Smooth muscle cell (in vitro differentiated cells): ENCODE measurements around the gene DENND2A. TPM values are rescaled to one million over a fixed set of nuclear protein-coding genes. Genes with fewer than 3 reads are reported as not detected.

Experiments used
- DNase-seq: peaks from one replicate; lab custom pipeline; 2025; ENCODE audit not compliant: unreplicated experiment; lab: John Stamatoyannopoulos, UW
- H2AFZ ChIP-seq: fragments of 200-600 bp; sonication (generic); 2 replicates; pipeline ENCODE4 v1.6.0; 2016; ENCODE audit warnings: antibody characterized with exemption, low read depth, mild to moderate bottlenecking
- H3F3A ChIP-seq: fragments of 200-600 bp; sonication (generic); 2 replicates; pipeline ENCODE4 v1.6.0; 2017; ENCODE audit warnings: antibody characterized with exemption, low read depth
- H3K27ac ChIP-seq: fragments of 200-600 bp; sonication (generic); 2 replicates; pipeline ENCODE4 v1.5.1; 2016; ENCODE audit warnings: low read depth, mild to moderate bottlenecking
- H3K27me3 ChIP-seq: fragments of 200-600 bp; sonication (generic); 2 replicates; pipeline ENCODE4 v1.6.1; 2016; ENCODE audit warnings: low read depth, mild to moderate bottlenecking
- H3K36me3 ChIP-seq: fragments of 200-600 bp; sonication (generic); 2 replicates; pipeline ENCODE4 v1.5.1; 2016; ENCODE audit warnings: low read depth
- H3K4me1 ChIP-seq: fragments of 200-600 bp; sonication (generic); 2 replicates; pipeline ENCODE4 v1.5.1; 2016; ENCODE audit warnings: low read depth
- H3K4me2 ChIP-seq: fragments of 200-600 bp; sonication (generic); 2 replicates; pipeline ENCODE4 v1.6.0; 2016; ENCODE audit warnings: mild to moderate bottlenecking
- H3K4me3 ChIP-seq: fragments of 200-600 bp; sonication (generic); 2 replicates; pipeline ENCODE4 v1.5.1; 2016; ENCODE audit warnings: mild to moderate bottlenecking
- H3K79me2 ChIP-seq: fragments of 200-600 bp; sonication (generic); 2 replicates; pipeline ENCODE4 v1.6.0; 2016; ENCODE audit warnings: low read depth, mild to moderate bottlenecking
- H3K9ac ChIP-seq: fragments of 200-600 bp; sonication (generic); 2 replicates; pipeline ENCODE4 v1.6.0; 2016; ENCODE audit warnings: low read depth
- H3K9me3 ChIP-seq: fragments of 200-600 bp; sonication (generic); replicated peaks from 2 replicates; pipeline ENCODE4 v1.5.1; 2016; ENCODE audit warnings: low read depth
- H4K20me1 ChIP-seq: fragments of 200-600 bp; sonication (generic); 2 replicates; pipeline ENCODE4 v1.6.0; 2016; ENCODE audit warnings: low read depth
- CTCF ChIP-seq: fragments of 200-600 bp; sonication (generic); IDR thresholded peaks from 2 replicates; pipeline ENCODE4 v1.5.1; 2017; ENCODE audit warnings: borderline replicate concordance, mild to moderate bottlenecking, antibody characterized with exemption; ENCODE audit not compliant: insufficient read depth, poor library complexity, severe bottlenecking
- WGBS: methylation state at CpG from one replicate; pipeline ENCODE4 v1.1.7; 2016; ENCODE audit warnings: low lambda C conversion rate; 5-methylcytosine and 5-hydroxymethylcytosine counted together
- polyA plus RNA-seq: library from polyadenylated mRNA; unstranded; fragments of >200 nt; fragmentation: Nextera tagmentation; extraction: Ambion mirVana; gene quantifications from 2 replicates; pipeline ENCODE4 v1.2.1, GENCODE V29; 2016
- total RNA-seq: library from RNA; depleted of rRNA; stranded (reverse); fragments of >200 nt; gene quantifications from 2 replicates; pipeline ENCODE4 v1.2.3, GENCODE V29; 2014

The DENND2A gene
- total and polyA plus RNA-seq, 2 experiments from 2014 or later = 1.8 to 4.6 TPM

DNA sequence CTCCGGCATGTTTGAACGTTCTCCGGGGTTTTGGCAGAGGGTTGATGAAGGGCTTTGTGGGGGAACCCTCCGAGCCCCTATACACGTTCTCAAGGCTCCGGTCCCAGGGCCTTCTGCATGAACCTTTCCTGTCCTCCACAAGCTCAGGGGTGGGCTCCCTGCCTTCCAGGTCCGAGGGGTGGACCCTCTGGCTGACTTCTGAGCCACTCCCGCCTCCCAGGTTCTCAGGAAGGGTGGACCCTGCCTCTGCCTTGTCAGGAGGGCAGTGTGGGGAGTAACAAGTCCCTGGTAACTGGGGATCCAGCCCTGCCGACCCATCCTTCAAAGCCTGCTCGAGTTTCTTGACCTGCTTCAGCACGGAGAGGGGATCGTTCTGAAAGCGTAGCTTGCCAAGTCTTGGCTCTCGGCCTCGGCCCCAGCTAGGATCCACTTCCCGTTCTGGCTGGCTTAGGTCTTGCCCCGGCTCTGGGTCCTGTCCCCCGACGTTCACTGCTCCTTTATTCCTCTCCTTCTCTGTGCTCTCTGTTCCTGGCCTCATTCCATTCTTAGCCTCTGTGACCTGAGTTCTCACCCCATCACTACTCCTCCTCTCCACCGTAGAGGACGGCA, 38.9 kb downstream of the DENND2A start:
- no peak for DNase-seq
- H3K27ac ChIP-seq = no peak overlapping the region
- peaks cover 3% of the 10 kb centered on the region for H3K79me2 ChIP-seq
- H3K4me2 ChIP-seq = no peak overlapping the region
- peaks cover 6% of the 10 kb centered on the region for H3K4me1 ChIP-seq
- no peaks in the 10 kb centered on the region for H4K20me1 ChIP-seq
- H3K9ac ChIP-seq = no peak overlapping the region
- no peak overlapping the region for H3K4me3 ChIP-seq
- no peaks in the 10 kb centered on the region for H3K9me3 ChIP-seq
- H3K27me3 ChIP-seq = no peaks in the 10 kb centered on the region
- no peak for TF ChIP-seq CTCF
- WGBS = 96% methylated on average over 21 of the region's 21 CpGs
- no peaks in the 10 kb centered on the region for H3F3A ChIP-seq
- no peak overlapping the region for H2AFZ ChIP-seq
- no peaks in the 10 kb centered on the region for H3K36me3 ChIP-seq

DNA sequence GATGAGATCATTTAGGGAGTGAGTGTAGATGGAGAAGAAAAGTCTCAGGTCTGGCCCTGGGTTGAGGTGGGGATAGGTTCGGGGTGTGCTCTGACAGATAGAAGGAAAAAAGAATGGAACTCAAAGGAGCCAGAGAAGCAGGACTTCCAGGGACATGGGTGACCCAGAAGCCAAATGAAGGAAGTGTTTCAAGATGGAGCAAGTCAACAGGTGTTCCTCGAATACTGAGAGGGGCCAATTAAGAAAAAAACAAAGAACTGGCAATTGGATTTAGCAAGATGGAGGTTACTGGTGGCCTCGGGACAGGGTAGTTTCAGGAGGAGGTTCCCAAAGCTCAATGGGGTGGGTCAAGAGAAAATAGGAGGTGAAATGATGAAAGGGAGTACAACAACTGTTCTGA, 40.3 kb downstream of the DENND2A start:
- peaks cover 3% of the 10 kb centered on the region for H3K79me2 ChIP-seq
- H3K4me3 ChIP-seq = no peak overlapping the region
- H2AFZ ChIP-seq = no peak overlapping the region
- no peaks in the 10 kb centered on the region for H3K9me3 ChIP-seq
- H3K9ac ChIP-seq = no peak overlapping the region
- no peak overlapping the region for H3K27ac ChIP-seq
- H3K4me2 ChIP-seq = no peak overlapping the region
- no peaks in the 10 kb centered on the region for H3F3A ChIP-seq
- peaks cover 10% of the 10 kb centered on the region for H3K4me1 ChIP-seq
- WGBS = 93% methylated on average over 3 of the region's 3 CpGs
- H4K20me1 ChIP-seq = no peaks in the 10 kb centered on the region
- H3K27me3 ChIP-seq = no peaks in the 10 kb centered on the region
- TF ChIP-seq CTCF = no peak
- no peak for DNase-seq
- no peaks in the 10 kb centered on the region for H3K36me3 ChIP-seq

DNA sequence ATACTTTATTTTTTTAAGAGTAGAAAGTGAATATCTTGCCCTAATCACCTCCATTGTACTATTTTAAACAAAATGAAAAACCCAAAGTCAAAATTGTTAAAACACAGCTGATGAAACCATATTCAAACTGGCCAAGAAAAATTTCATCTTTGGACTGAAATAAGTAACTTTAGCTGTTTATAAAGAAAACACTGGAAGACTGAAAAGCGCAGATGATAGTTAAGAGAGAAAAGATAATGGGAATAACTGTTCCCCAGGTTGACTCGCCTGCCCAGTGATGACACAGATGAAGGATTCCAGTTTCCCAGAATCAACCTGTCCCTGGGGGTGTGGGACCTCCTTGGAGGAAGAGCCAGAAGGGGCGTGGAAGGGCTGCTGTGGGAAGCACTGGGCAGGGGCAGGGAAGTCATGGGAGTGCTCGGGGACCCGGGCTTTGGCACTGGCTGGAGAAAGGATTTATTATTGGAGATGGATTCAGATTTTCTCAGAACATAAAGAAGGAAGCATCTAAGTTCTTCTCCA, 43.1 kb downstream of the DENND2A start:
- Histone ChIP-seq H4K20me1 (no peaks in the 10 kb centered on the region), H3K27ac (peak overlapping the region; percentile 67), H3K9ac (no peak overlapping the region), H3K9me3 (no peaks in the 10 kb centered on the region), H2AFZ (no peak overlapping the region), H3K4me1 (peaks cover 10% of the 10 kb centered on the region), H3K4me2 (peak overlapping the region; percentile 58), H3K79me2 (peaks cover 3% of the 10 kb centered on the region), H3K27me3 (no peaks in the 10 kb centered on the region), H3K4me3 (no peak overlapping the region), H3F3A (no peaks in the 10 kb centered on the region), H3K36me3 (no peaks in the 10 kb centered on the region)
- TF ChIP-seq CTCF = no peak
- no peak for DNase-seq
- 81% methylated on average over 5 of the region's 5 CpGs for WGBS
